HL-60 (cell line): ENCODE measurements around the gene AKAP1.

ENCODE experiments used
- DNase-seq, 2 experiments: peaks; one replicate each; pipeline ENCODE4 v3.0.0-alpha.2; 2010 to 2020; ENCODE audit warnings: low read depth in 1 of 2, low spot score in 1 of 2
- H3K27ac ChIP-seq: fragments of 250-450 bp; sonication (Bioruptor Pico); replicated peaks from 2 replicates; pipeline ENCODE4 v1.5.1; 2020; ENCODE audit warnings: mild to moderate bottlenecking, moderate library complexity
- H3K27me3 ChIP-seq: fragments of 250-450 bp; sonication (Bioruptor Pico); 2 replicates; pipeline ENCODE4 v1.5.1; 2021; ENCODE audit warnings: mild to moderate bottlenecking, moderate library complexity; ENCODE audit not compliant: insufficient read depth, poor library complexity, severe bottlenecking
- H3K4me3 ChIP-seq: replicated peaks from 2 replicates; pipeline ENCODE4 v1.5.1; 2011; ENCODE audit warnings: mild to moderate bottlenecking, control low read depth, low read length; ENCODE audit not compliant: insufficient read depth
- GABPA ChIP-seq: IDR thresholded peaks from 2 replicates; pipeline ENCODE4 v1.6.1; 2012; ENCODE audit warnings: low read depth
- POLR2AphosphoS5 ChIP-seq: IDR thresholded peaks from 2 replicates; pipeline ENCODE4 v1.6.1; 2012; ENCODE audit warnings: low read depth
- SPI1 ChIP-seq: IDR thresholded peaks from 2 replicates; pipeline ENCODE4 v1.6.1; 2012; ENCODE audit warnings: low read depth, mild to moderate bottlenecking, borderline replicate concordance
- TF ChIP-seq, protein P1 (sequence below): IDR thresholded peaks from 2 replicates; pipeline ENCODE4 v1.6.1; 2012; ENCODE audit warnings: low read depth; ENCODE audit not compliant: insufficient replicate concordance
- TF ChIP-seq, protein P2 (sequence below): IDR thresholded peaks from one replicate; pipeline ENCODE4 v1.5.1; 2011; ENCODE audit warnings: low read length, control low read depth, inconsistent platforms; ENCODE audit not compliant: insufficient read depth

Gene AKAP1

DNA sequence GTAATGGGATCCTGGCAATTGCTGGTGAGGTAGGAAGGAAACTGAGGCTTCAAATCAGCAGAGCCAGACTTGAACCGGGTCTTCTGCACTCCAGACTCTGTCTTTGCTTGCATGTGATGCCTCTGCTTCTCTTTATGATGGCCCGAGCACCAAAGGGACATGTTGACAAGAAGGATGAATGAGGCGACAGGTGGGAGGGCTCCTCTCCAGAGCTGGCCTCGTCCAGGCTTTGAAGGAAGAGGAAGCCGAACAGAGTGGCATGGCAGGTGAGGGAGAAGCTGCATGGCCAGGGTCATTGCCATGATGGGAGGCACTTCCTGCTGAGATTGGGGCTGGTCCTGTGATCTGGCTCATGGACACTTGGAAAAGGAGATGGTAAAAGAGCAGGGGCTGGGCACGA lies 40.8 kb downstream of the AKAP1 start:
- Histone ChIP-seq H3K27ac (no peak overlapping the region), H3K4me3 (no peak overlapping the region), H3K27me3 (no peaks in the 10 kb centered on the region)
- no peak; the same call in 1 of the 2 replicates for TF ChIP-seq POLR2AphosphoS5
- TF ChIP-seq SPI1, result no peak
- TF ChIP-seq, protein P1, sequence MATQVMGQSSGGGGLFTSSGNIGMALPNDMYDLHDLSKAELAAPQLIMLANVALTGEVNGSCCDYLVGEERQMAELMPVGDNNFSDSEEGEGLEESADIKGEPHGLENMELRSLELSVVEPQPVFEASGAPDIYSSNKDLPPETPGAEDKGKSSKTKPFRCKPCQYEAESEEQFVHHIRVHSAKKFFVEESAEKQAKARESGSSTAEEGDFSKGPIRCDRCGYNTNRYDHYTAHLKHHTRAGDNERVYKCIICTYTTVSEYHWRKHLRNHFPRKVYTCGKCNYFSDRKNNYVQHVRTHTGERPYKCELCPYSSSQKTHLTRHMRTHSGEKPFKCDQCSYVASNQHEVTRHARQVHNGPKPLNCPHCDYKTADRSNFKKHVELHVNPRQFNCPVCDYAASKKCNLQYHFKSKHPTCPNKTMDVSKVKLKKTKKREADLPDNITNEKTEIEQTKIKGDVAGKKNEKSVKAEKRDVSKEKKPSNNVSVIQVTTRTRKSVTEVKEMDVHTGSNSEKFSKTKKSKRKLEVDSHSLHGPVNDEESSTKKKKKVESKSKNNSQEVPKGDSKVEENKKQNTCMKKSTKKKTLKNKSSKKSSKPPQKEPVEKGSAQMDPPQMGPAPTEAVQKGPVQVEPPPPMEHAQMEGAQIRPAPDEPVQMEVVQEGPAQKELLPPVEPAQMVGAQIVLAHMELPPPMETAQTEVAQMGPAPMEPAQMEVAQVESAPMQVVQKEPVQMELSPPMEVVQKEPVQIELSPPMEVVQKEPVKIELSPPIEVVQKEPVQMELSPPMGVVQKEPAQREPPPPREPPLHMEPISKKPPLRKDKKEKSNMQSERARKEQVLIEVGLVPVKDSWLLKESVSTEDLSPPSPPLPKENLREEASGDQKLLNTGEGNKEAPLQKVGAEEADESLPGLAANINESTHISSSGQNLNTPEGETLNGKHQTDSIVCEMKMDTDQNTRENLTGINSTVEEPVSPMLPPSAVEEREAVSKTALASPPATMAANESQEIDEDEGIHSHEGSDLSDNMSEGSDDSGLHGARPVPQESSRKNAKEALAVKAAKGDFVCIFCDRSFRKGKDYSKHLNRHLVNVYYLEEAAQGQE, result no peak
- TF ChIP-seq, protein P2, sequence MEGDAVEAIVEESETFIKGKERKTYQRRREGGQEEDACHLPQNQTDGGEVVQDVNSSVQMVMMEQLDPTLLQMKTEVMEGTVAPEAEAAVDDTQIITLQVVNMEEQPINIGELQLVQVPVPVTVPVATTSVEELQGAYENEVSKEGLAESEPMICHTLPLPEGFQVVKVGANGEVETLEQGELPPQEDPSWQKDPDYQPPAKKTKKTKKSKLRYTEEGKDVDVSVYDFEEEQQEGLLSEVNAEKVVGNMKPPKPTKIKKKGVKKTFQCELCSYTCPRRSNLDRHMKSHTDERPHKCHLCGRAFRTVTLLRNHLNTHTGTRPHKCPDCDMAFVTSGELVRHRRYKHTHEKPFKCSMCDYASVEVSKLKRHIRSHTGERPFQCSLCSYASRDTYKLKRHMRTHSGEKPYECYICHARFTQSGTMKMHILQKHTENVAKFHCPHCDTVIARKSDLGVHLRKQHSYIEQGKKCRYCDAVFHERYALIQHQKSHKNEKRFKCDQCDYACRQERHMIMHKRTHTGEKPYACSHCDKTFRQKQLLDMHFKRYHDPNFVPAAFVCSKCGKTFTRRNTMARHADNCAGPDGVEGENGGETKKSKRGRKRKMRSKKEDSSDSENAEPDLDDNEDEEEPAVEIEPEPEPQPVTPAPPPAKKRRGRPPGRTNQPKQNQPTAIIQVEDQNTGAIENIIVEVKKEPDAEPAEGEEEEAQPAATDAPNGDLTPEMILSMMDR, result no peak
- no peak for TF ChIP-seq GABPA
- DNase-seq, result no peak

DNA sequence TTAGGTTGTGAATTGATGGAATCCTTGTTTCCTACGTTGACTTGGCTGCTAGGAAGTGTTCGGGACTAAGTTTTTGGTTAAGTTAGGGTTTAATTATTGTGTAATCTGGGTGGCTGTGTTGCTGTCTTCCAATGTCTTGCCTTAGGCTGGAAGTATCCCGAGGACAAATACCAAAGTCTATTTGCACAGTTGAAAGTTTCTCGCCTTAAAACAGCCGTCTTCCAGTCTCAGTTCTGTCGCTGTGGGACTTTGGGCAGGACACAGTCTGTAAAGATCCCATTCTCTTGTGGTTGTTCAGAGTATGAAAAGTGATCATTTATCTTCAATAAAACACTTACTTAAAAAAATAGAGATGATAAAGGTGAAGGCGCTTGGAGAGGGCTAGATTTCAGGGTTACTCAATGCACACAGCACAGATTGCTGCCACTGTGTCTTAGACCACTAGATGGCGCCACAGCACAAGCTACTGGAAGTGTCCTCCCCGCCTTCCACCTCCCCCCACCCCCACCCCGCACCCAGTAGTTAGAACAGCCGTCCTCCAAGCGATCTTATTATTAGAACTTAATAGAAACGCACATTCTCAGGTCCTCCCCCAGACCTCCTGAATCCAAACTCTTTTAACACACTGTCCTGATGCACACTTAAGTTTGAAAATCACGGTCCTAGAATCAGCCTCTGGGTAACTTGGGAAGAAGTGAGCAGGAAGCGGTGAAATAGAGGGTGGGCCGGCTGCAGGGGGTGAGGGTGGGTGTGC lies 45.8 kb downstream of the AKAP1 start:
- TF ChIP-seq SPI1, result no peak
- TF ChIP-seq, protein P2, result peak; percentile 81
- Histone ChIP-seq H3K27me3 (no peaks in the 10 kb centered on the region), H3K27ac (no peak overlapping the region), H3K4me3 (no peak overlapping the region)
- DNase-seq, result peak; percentile 38 to 75

DNA sequence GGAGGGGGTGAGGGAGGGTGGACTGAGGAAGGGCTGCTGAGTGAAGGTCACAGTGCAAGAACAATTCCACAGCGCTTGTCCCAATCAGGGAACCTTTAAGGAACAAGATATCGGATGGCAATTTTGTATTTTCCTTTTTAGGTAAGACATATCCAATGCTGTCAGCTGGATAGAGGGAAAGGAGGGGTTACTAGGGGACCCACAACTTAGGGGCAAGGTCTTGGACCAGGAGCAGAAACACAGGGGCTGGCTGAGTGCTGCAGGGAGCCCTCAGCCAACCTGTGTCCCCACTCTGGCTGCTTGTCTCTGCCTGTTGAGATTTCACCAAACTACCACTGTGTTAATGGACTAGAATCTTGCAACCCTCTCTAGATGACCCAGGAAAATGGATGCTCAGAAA lies 47.6 kb downstream of the AKAP1 start:
- TF ChIP-seq GABPA, result no peak
- TF ChIP-seq, protein P2, result no peak
- TF ChIP-seq, protein P1, result no peak
- TF ChIP-seq POLR2AphosphoS5, result no peak
- no peak for TF ChIP-seq SPI1
- DNase-seq, result no peak
- no peaks in the 10 kb centered on the region for H3K27me3 ChIP-seq
- no peak overlapping the region for H3K4me3 ChIP-seq
- H3K27ac ChIP-seq, result no peak overlapping the region

DNA sequence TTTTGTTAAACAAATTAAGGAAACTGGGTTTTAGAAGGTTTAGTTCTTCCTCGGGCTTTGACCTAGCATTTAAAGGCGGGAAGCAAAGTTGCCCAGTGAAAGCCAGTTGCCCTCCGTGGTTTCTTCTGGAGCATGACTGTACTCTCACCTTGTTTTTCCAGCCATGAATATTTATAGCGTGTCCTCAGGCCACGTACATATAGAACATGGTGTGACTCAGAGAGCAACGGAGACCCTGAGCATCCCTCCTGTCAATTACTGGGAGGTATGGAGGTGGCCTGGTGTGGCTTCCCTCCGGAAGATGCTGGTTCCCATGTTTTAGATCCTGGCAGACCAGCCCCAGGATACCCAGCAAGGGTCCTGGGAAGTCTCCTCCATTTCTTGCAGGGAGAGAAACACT lies 48.4 kb downstream of the AKAP1 start:
- Histone ChIP-seq H3K4me3 (no peak overlapping the region), H3K27ac (no peak overlapping the region), H3K27me3 (no peaks in the 10 kb centered on the region)
- TF ChIP-seq POLR2AphosphoS5 (no peak), GABPA (no peak), SPI1 (no peak)
- TF ChIP-seq, protein P1, result no peak
- TF ChIP-seq, protein P2, result no peak
- DNase-seq, result no peak
